Neutrophil (primary cell): Measurements from ENCODE around the gene CSNK1A1.

Source experiments
- H3K27ac ChIP-seq: fragments of 200-600 bp; sonication (generic); 2 replicates; pipeline ENCODE4 v1.5.1; 2016; ENCODE audit warnings: mild to moderate bottlenecking, moderate library complexity
- H3K27me3 ChIP-seq: fragments of 200-600 bp; sonication (generic); 2 replicates; pipeline ENCODE4 v1.6.0; 2016; ENCODE audit warnings: mild to moderate bottlenecking
- H3K36me3 ChIP-seq: fragments of 200-600 bp; sonication (generic); 2 replicates; pipeline ENCODE4 v1.5.1; 2017
- H3K4me1 ChIP-seq, 2 experiments: fragments of 200-600 bp in 1 of 2; sonication (generic) in 1 of 2; 1 replicate in 1 of 2; 2 replicates in 1 of 2; pipeline versions ENCODE4 v1.5.1 to v1.6.1; 2013 to 2016; ENCODE audit warnings: low read depth in 1 of 2, low read length in 1 of 2, mild to moderate bottlenecking in 1 of 2, moderate library complexity in 1 of 2; ENCODE audit not compliant: control insufficient read depth in 1 of 2, insufficient read depth in 1 of 2
- H3K4me3 ChIP-seq, 2 experiments: fragments of 200-600 bp in 1 of 2; sonication (generic) in 1 of 2; 1 replicate in 1 of 2; 2 replicates in 1 of 2; pipeline ENCODE4 v1.5.1; 2013 to 2016; ENCODE audit warnings: low read depth in 1 of 2, low read length in 1 of 2, mild to moderate bottlenecking in 1 of 2, moderate library complexity in 1 of 2
- H3K9me3 ChIP-seq: fragments of 200-600 bp; sonication (generic); 2 replicates; pipeline ENCODE4 v1.5.1; 2016
- TF ChIP-seq, protein P1 (sequence below): fragments of 200-600 bp; sonication (generic); IDR thresholded peaks from 2 replicates; pipeline ENCODE4 v1.5.1; 2016; ENCODE audit warnings: antibody characterized with exemption

Gene CSNK1A1

GRCh38 chr5:149546974-149547373 is 4.3 kb downstream of the CSNK1A1 start:
- Histone ChIP-seq H3K4me1 (peaks cover 21 to 31% of the 10 kb centered on the region in 2 experiments), H3K9me3 (no peaks in the 10 kb centered on the region), H3K27ac (no peak overlapping the region), H3K27me3 (no peaks in the 10 kb centered on the region), H3K36me3 (peaks cover 47% of the 10 kb centered on the region), H3K4me3 (no peak overlapping the region)
- TF ChIP-seq, protein P1, sequence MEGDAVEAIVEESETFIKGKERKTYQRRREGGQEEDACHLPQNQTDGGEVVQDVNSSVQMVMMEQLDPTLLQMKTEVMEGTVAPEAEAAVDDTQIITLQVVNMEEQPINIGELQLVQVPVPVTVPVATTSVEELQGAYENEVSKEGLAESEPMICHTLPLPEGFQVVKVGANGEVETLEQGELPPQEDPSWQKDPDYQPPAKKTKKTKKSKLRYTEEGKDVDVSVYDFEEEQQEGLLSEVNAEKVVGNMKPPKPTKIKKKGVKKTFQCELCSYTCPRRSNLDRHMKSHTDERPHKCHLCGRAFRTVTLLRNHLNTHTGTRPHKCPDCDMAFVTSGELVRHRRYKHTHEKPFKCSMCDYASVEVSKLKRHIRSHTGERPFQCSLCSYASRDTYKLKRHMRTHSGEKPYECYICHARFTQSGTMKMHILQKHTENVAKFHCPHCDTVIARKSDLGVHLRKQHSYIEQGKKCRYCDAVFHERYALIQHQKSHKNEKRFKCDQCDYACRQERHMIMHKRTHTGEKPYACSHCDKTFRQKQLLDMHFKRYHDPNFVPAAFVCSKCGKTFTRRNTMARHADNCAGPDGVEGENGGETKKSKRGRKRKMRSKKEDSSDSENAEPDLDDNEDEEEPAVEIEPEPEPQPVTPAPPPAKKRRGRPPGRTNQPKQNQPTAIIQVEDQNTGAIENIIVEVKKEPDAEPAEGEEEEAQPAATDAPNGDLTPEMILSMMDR: no peak

GRCh38 chr5:149545327-149545726 is 5.9 kb downstream of the CSNK1A1 start:
- peaks cover 18 to 25% of the 10 kb centered on the region in 2 experiments for H3K4me1 ChIP-seq
- H3K36me3 ChIP-seq: peaks cover 47% of the 10 kb centered on the region
- no peaks in the 10 kb centered on the region for H3K9me3 ChIP-seq
- H3K27ac ChIP-seq: no peak overlapping the region
- no peaks in the 10 kb centered on the region for H3K27me3 ChIP-seq
- H3K4me3 ChIP-seq: no peak overlapping the region
- TF ChIP-seq, protein P1: no peak

GRCh38 chr5:149544028-149544420 is 7.2 kb downstream of the CSNK1A1 start:
- Histone ChIP-seq H3K4me1 (peaks cover 12% of the 10 kb centered on the region in 2 experiments), H3K27ac (peak overlapping the region; percentile 6), H3K27me3 (no peaks in the 10 kb centered on the region), H3K9me3 (no peaks in the 10 kb centered on the region), H3K4me3 (no peak overlapping the region), H3K36me3 (peaks cover 42% of the 10 kb centered on the region)
- TF ChIP-seq, protein P1: no peak

GRCh38 chr5:149543361-149544027 is 7.7 kb downstream of the CSNK1A1 start:
- Histone ChIP-seq H3K4me1 (peaks cover 6 to 7% of the 10 kb centered on the region in 2 experiments), H3K27ac (peak overlapping the region; percentile 6)
- TF ChIP-seq, protein P1: no peak

GRCh38 chr5:149541893-149542292 is 9.3 kb downstream of the CSNK1A1 start:
- Histone ChIP-seq H3K27ac (no peak overlapping the region), H3K36me3 (peaks cover 39% of the 10 kb centered on the region), H3K4me3 (no peak overlapping the region), H3K9me3 (no peaks in the 10 kb centered on the region), H3K27me3 (no peaks in the 10 kb centered on the region), H3K4me1 (peaks cover 0 to 2% of the 10 kb centered on the region in 2 experiments)
- TF ChIP-seq, protein P1: no peak

More at GRCh38 chr5:149543361-149544027, 7.7 kb downstream of the CSNK1A1 start:
- H3K9me3 ChIP-seq: no peaks in the 10 kb centered on the region
- no peaks in the 10 kb centered on the region for H3K27me3 ChIP-seq
- H3K36me3 ChIP-seq: peaks cover 39% of the 10 kb centered on the region
- H3K4me3 ChIP-seq: no peak overlapping the region
